Esophagus squamous epithelium (tissue), 4 donors: ENCODE results near the gene CNR2.

ENCODE experiments used
- POLR2A ChIP-seq, 4 donors: fragments of 450-650 bp; IDR thresholded peaks; one replicate each; pipeline ENCODE4 v1.6.1; 2017; ENCODE audit warnings: antibody characterized with exemption in 4 of 4, mild to moderate bottlenecking in 4 of 4, moderate library complexity in 3 of 4
- TF ChIP-seq, protein P1 (sequence below), 6 experiments: fragments of 450-650 bp in 4 of 6; fragments of 200-600 bp in 2 of 6; sonication (generic) in 2 of 6; IDR thresholded peaks; one replicate each; pipeline ENCODE4 v1.5.1; 2016 to 2019; ENCODE audit warnings: antibody characterized with exemption in 6 of 6, mild to moderate bottlenecking in 4 of 6, moderate library complexity in 4 of 6

DNA sequence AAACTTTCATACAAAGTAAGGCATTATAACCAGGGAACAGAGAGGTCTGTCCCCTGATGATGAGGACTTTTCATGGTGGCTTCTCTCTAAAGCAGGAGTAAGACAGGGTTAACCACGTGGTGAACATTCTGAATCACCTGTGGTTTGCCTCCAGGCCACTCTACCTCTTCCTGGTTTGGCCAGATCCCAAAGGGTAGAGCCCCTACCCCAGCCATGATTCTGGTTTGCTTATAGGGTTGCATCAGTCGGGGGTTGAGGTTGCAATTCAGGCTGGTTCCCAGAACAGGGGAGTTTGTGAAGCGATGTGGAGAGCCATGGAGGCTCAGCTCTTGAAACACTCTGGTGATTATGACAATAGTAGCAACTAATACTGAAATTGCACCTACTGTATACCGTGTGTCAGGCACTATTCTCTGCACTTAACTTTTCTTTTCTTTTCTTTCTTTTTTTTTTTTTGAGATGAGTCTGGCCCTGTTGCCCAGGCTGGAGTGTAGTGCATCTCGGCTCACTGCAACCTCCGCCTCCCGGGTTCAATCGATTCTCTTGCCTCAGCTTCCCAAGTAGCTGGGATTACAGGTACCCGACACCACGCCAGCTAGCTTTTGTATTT lies 8.3 kb downstream of the CNR2 start:
- TF ChIP-seq, protein P1, sequence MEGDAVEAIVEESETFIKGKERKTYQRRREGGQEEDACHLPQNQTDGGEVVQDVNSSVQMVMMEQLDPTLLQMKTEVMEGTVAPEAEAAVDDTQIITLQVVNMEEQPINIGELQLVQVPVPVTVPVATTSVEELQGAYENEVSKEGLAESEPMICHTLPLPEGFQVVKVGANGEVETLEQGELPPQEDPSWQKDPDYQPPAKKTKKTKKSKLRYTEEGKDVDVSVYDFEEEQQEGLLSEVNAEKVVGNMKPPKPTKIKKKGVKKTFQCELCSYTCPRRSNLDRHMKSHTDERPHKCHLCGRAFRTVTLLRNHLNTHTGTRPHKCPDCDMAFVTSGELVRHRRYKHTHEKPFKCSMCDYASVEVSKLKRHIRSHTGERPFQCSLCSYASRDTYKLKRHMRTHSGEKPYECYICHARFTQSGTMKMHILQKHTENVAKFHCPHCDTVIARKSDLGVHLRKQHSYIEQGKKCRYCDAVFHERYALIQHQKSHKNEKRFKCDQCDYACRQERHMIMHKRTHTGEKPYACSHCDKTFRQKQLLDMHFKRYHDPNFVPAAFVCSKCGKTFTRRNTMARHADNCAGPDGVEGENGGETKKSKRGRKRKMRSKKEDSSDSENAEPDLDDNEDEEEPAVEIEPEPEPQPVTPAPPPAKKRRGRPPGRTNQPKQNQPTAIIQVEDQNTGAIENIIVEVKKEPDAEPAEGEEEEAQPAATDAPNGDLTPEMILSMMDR (IDR thresholded peaks at IDR 0.05), result no peak
- no peak for TF ChIP-seq POLR2A (IDR thresholded peaks at IDR 0.05)
